HepG2 (cell line): ENCODE results near the gene SLA2. TPM values are rescaled to one million over a fixed set of nuclear protein-coding genes. Genes with fewer than 3 reads are reported as not detected.
A peak's percentile ranks its signal among the peaks of the same experiment; 100 is the strongest.

Experiments used
- ATAC-seq: fragments of 200-7000 bp; cut with Tn5 transposase; 3 replicates; pipeline ENCODE4 v1.9.1; 2020; ENCODE audit warnings: mild to moderate bottlenecking, moderate library complexity
- BruUV-seq: library from RNA; stranded (reverse); fragments of 400-500 nt; replicated peaks from 2 replicates; lab custom pipeline; 2021; lab: Mats Ljungman, UMichigan
- CTCF ChIA-PET: fragments of 300-600 bp; formaldehyde crosslinking; extraction: SDS; loops from one replicate; lab custom pipeline; 2021; ENCODE audit warnings: low total read pairs, inconsistent platforms, low intra/inter-chr PET ratio; lab: Yijun Ruan, JAX
- POLR2A ChIA-PET: fragments of 350-600 bp; sonication (Branson Sonifier 250); formaldehyde crosslinking; loops from one replicate; lab custom pipeline; 2020; ENCODE audit warnings: antibody characterized with exemption, inconsistent platforms; lab: Yijun Ruan, JAX
- DNase-seq: peaks from one replicate; pipeline ENCODE4 v3.0.0-alpha.2; 2015; ENCODE audit warnings: low spot score
- FAIRE-seq: peaks from 3 replicates; lab custom pipeline; 2011; peaks lifted over from hg19 to GRCh38; lab: Jason Lieb, UNC
- H2AFZ ChIP-seq: one replicate; pipeline ENCODE4 v1.6.1; 2011; ENCODE audit warnings: low read length, inconsistent platforms
- H3K27ac ChIP-seq: fragments of 300-600 bp; 3 replicates; pipeline ENCODE4 v1.8.0; 2011; ENCODE audit warnings: mixed run types, mild to moderate bottlenecking, mixed read lengths, low read length, inconsistent platforms; ENCODE audit not compliant: insufficient read depth; ENCODE audit errors: extremely low read length
- H3K27me3 ChIP-seq, 2 experiments: fragments of 200-600 bp in 1 of 2; 2 replicates in 1 of 2; 3 replicates in 1 of 2; pipeline versions ENCODE4 v1.6.0 to v1.8.0; 2011; ENCODE audit warnings: low read length in 2 of 2, mild to moderate bottlenecking in 2 of 2, moderate library complexity in 2 of 2, inconsistent platforms in 1 of 2; ENCODE audit not compliant: insufficient read depth in 2 of 2, control insufficient read depth in 1 of 2
- H3K36me3 ChIP-seq, 2 experiments: fragments of 200-600 bp in 1 of 2; replicated peaks in 1 of 2; 2 replicates in 1 of 2; 3 replicates in 1 of 2; pipeline versions ENCODE4 v1.5.1 to v1.8.0; 2011; ENCODE audit warnings: low read length in 2 of 2, inconsistent platforms in 1 of 2; ENCODE audit not compliant: insufficient read depth in 2 of 2, control insufficient read depth in 1 of 2
- H3K4me1 ChIP-seq: 2 replicates; pipeline ENCODE4 v1.5.1; 2012; ENCODE audit warnings: low read length, inconsistent platforms; ENCODE audit not compliant: insufficient read depth
- H3K4me2 ChIP-seq: 2 replicates; pipeline ENCODE4 v1.6.0; 2011; ENCODE audit warnings: low read depth, low read length, inconsistent platforms
- H3K4me3 ChIP-seq, 3 experiments: fragments of 200-600 bp in 1 of 3; sonication (generic), shearing (Covaris generic) in 1 of 3; replicated peaks in 1 of 3; 2 replicates each; pipeline ENCODE4 v1.5.1; 2011 to 2016; ENCODE audit warnings: low read length in 3 of 3, inconsistent platforms in 2 of 3, low read depth in 2 of 3, mild to moderate bottlenecking in 2 of 3, control low read depth in 1 of 3, mixed read lengths in 1 of 3; ENCODE audit not compliant: insufficient read depth in 1 of 3
- H3K79me2 ChIP-seq: one replicate; pipeline ENCODE4 v1.6.1; 2011; ENCODE audit warnings: low read length, inconsistent platforms; ENCODE audit not compliant: insufficient read depth
- H3K9ac ChIP-seq: 2 replicates; pipeline ENCODE4 v1.6.0; 2011; ENCODE audit warnings: mild to moderate bottlenecking, low read depth, low read length, inconsistent platforms; ENCODE audit not compliant: insufficient read depth
- H3K9me3 ChIP-seq: 2 replicates; pipeline ENCODE4 v1.5.1; 2012; ENCODE audit warnings: mild to moderate bottlenecking, low read length
- H4K20me1 ChIP-seq: 2 replicates; pipeline ENCODE4 v1.6.0; 2011; ENCODE audit warnings: inconsistent platforms, mild to moderate bottlenecking, low read length, moderate library complexity; ENCODE audit not compliant: insufficient read depth
- ARID5B ChIP-seq: IDR thresholded peaks from 2 replicates; pipeline ENCODE4 v1.4.0; 2020; ENCODE audit warnings: mild to moderate bottlenecking, missing genetic modification reagents
- CTCF ChIP-seq: sonication (generic); formaldehyde crosslinking; IDR thresholded peaks from 2 replicates; pipeline ENCODE4 v1.5.0; 2020; ENCODE audit warnings: mild to moderate bottlenecking, missing genetic modification reagents, moderate library complexity
- KAT2B ChIP-seq: fragments of 150-350 bp; IDR thresholded peaks from 2 replicates; pipeline ENCODE4 v1.6.1; 2014; ENCODE audit warnings: low read depth, low read length, borderline replicate concordance
- MAX ChIP-seq: IDR thresholded peaks from 2 replicates; pipeline ENCODE4 v1.6.1; 2012; ENCODE audit warnings: inconsistent platforms
- MEF2D ChIP-seq: sonication (generic); formaldehyde crosslinking; IDR thresholded peaks from 2 replicates; pipeline ENCODE4 v1.5.1; 2020; ENCODE audit warnings: mild to moderate bottlenecking, missing genetic modification reagents
- RAD21 ChIP-seq: fragments of 450-650 bp; formaldehyde crosslinking; IDR thresholded peaks from 2 replicates; pipeline ENCODE4 v1.5.0; 2020; ENCODE audit warnings: mild to moderate bottlenecking
- SMC3 ChIP-seq: IDR thresholded peaks from 2 replicates; pipeline ENCODE4 v1.6.1; 2011; ENCODE audit warnings: low read length, improper control_type of control experiment
- STAG1 ChIP-seq: sonication (generic); formaldehyde crosslinking; IDR thresholded peaks from 2 replicates; pipeline ENCODE4 v1.4.0; 2020; ENCODE audit warnings: missing genetic modification reagents
- TEAD3 ChIP-seq: optimal IDR thresholded peaks from 2 replicates; pipeline ENCODE3; 2016; ENCODE audit warnings: borderline replicate concordance
- ZSCAN29 ChIP-seq: sonication (generic); formaldehyde crosslinking; conservative IDR thresholded peaks from 2 replicates; pipeline ENCODE4 v1.4.0; 2020; ENCODE audit warnings: mild to moderate bottlenecking, missing genetic modification reagents
- WGBS: methylation state at CpG from one replicate; pipeline ENCODE4 v1.1.6; 2017; ENCODE audit warnings: low lambda C conversion rate; 5-methylcytosine and 5-hydroxymethylcytosine counted together
- in situ Hi-C: cut with HindIII; loops from 2 replicates; pipeline ENCODE4 v1.10.0; 2017; ENCODE audit warnings: low pct_unique_long_range_greater_than_20kb; ENCODE audit not compliant: extremely low pct_ligation_motif_present
- intact Hi-C: fragments of 100-400 bp; cut with micrococcal nuclease; formaldehyde crosslinking; loops from one replicate; pipeline ENCODE4 v1.10.0; 2022; ENCODE audit not compliant: unreplicated experiment
- polyA plus RNA-seq, 8 experiments: library from polyadenylated mRNA; depleted of rRNA in 3 of 8; stranded (reverse) in 7 of 8; unstranded in 1 of 8; fragments of >200 nt; fragmentation: Illumina TruSeq in 4 of 8; extraction: Trizol in 4 of 8; gene quantifications; 2 replicates each; pipeline versions ENCODE4 v1.2.1 to v1.2.3, GENCODE V29; 2011 to 2016; ENCODE audit warnings: low read depth in 4 of 8, missing spikeins in 1 of 8, mixed read lengths in 1 of 8; ENCODE audit not compliant: insufficient read depth in 1 of 8
- total RNA-seq, 5 experiments: library from RNA; depleted of rRNA; stranded (reverse); fragments of >200 nt; fragmentation: Illumina TruSeq; extraction: Trizol; gene quantifications; 2 replicates each; pipeline ENCODE4 v1.2.3, GENCODE V29; 2016; ENCODE audit warnings: low read depth in 1 of 5

SLA2 gene
- total and polyA plus RNA-seq, 2 of the 13 experiments (the other 11 are each of a cell fraction or from before 2014, with no cell fraction given), result 1.6 to 3.6 TPM

- TF ChIP-seq MAX (peak; percentile 35; the same call in 1 of the 2 replicates), MEF2D (CRISPR knock-in tag) (peak; percentile 54; the same call in 1 of the 2 replicates), TEAD3 (CRISPR knock-in tag) (peak; percentile 57), ARID5B (CRISPR knock-in tag) (peak; percentile 44; the same call in 1 of the 2 replicates), ZSCAN29 (no peak)
These were observed 24.8 kb upstream of the SLA2 start (continued) for GRCh38 chr20:36670665-36671357.

- CTCF ChIA-PET, result interaction anchor here (0.7 to 2.6 kb wide), 2 partner anchors 88 to 142 kb away, joined by 3 to 9 read pairs; no protein-coding TSS in a partner anchor
- no peak overlapping the region for H3K27ac ChIP-seq
- H3K9me3 ChIP-seq, result no peaks in the 10 kb centered on the region
- intact Hi-C loops, result loop anchor here (1.0 kb wide), 1 partner anchor 88 kb away; no protein-coding TSS in a partner anchor
- no peak overlapping the region for H3K4me3 ChIP-seq
- no peaks in the 10 kb centered on the region for H4K20me1 ChIP-seq
- in situ Hi-C loops, result no loop called here
- H3K27me3 ChIP-seq, result no peaks in the 10 kb centered on the region
- H3K36me3 ChIP-seq, result peaks cover 5 to 37% of the 10 kb centered on the region in 2 experiments; a peak in 3 of 5 replicates
- no peaks in the 10 kb centered on the region for H3K79me2 ChIP-seq
- no peak overlapping the region for H3K4me2 ChIP-seq
- WGBS, result 90% methylated on average over 4 of the region's 4 CpGs
- ATAC-seq (peak; percentile 78), FAIRE-seq (no peak)
- H3K9ac ChIP-seq, result no peak overlapping the region
- peak; percentile 31; the same call in 1 of the 2 replicates for TF ChIP-seq SMC3
- TF ChIP-seq STAG1 (CRISPR knock-in tag), result peak; percentile 78
- peak; percentile 42; the same call in 1 of the 2 replicates for TF ChIP-seq RAD21 (CRISPR knock-in tag)
- TF ChIP-seq CTCF (CRISPR knock-in tag), result peak; percentile 62
- TF ChIP-seq KAT2B, result no peak
- TF ChIP-seq, all 625 proteins: peak for 4
- BruUV-seq, result no TSS peak
- H2AFZ ChIP-seq, result no peak overlapping the region
- POLR2A ChIA-PET, result interaction anchor here (0.8 kb wide), 1 partner anchor 60 kb away, joined by 3 read pairs; the partner anchor contains the start of gene RAB5IF
- DNase-seq, result peak; percentile 43
- peaks cover 10% of the 10 kb centered on the region for H3K4me1 ChIP-seq
These were observed 20.3 kb upstream of the SLA2 start for GRCh38 chr20:36666181-36666740.
